ENCODE results near the gene EFNA1. TPM values are rescaled to one million over a fixed set of nuclear protein-coding genes. Genes with fewer than 3 reads are reported as not detected.

The EFNA1 gene
- total and polyA plus RNA-seq, 2 of the 13 experiments (the other 11 are each of a cell fraction or from before 2014, with no cell fraction given): 81.8 to 874 TPM

DNA sequence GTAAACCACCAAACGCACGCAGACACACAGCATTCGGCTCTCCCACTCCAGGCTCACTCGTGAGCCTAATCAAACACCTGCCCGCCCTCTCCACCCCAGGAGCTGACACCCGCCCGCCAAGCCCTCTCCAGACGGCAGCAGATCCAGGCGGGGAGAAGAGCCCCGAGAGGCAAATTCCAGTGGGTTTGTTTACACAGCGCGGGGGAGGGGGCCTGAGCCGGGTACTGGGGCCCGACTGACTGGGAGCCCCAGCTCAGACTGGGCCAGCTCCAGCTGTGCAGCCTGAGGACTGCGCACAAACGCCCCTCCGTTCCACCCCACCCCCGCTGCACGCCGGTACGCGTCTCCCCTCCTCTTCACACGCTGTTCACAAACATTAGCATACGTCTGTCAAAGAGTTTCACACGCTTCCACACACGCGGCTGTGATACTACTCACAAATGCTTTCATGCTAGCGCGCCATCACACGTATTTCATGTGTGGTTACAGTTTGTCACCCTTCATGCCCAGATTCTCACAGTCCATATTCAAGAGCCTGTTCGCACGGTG, 1.0 kb upstream of the EFNA1 start (continued):
- TF ChIP-seq, protein P1, sequence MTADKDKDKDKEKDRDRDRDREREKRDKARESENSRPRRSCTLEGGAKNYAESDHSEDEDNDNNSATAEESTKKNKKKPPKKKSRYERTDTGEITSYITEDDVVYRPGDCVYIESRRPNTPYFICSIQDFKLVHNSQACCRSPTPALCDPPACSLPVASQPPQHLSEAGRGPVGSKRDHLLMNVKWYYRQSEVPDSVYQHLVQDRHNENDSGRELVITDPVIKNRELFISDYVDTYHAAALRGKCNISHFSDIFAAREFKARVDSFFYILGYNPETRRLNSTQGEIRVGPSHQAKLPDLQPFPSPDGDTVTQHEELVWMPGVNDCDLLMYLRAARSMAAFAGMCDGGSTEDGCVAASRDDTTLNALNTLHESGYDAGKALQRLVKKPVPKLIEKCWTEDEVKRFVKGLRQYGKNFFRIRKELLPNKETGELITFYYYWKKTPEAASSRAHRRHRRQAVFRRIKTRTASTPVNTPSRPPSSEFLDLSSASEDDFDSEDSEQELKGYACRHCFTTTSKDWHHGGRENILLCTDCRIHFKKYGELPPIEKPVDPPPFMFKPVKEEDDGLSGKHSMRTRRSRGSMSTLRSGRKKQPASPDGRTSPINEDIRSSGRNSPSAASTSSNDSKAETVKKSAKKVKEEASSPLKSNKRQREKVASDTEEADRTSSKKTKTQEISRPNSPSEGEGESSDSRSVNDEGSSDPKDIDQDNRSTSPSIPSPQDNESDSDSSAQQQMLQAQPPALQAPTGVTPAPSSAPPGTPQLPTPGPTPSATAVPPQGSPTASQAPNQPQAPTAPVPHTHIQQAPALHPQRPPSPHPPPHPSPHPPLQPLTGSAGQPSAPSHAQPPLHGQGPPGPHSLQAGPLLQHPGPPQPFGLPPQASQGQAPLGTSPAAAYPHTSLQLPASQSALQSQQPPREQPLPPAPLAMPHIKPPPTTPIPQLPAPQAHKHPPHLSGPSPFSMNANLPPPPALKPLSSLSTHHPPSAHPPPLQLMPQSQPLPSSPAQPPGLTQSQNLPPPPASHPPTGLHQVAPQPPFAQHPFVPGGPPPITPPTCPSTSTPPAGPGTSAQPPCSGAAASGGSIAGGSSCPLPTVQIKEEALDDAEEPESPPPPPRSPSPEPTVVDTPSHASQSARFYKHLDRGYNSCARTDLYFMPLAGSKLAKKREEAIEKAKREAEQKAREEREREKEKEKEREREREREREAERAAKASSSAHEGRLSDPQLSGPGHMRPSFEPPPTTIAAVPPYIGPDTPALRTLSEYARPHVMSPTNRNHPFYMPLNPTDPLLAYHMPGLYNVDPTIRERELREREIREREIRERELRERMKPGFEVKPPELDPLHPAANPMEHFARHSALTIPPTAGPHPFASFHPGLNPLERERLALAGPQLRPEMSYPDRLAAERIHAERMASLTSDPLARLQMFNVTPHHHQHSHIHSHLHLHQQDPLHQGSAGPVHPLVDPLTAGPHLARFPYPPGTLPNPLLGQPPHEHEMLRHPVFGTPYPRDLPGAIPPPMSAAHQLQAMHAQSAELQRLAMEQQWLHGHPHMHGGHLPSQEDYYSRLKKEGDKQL (CRISPR knock-in tag; IDR thresholded peaks at IDR 0.05; ENCODE audit: low read depth): no peak
- TF ChIP-seq NR2F1 (CRISPR knock-in tag; IDR thresholded peaks at IDR 0.05): no peak
- TF ChIP-seq ZNF543 (CRISPR knock-in tag; IDR thresholded peaks at IDR 0.05): peak; percentile 68; the same call in 1 of the 2 replicates
- TF ChIP-seq, protein P2, sequence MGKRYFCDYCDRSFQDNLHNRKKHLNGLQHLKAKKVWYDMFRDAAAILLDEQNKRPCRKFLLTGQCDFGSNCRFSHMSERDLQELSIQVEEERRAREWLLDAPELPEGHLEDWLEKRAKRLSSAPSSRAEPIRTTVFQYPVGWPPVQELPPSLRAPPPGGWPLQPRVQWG (CRISPR knock-in tag; IDR thresholded peaks at IDR 0.05; ENCODE audit: borderline replicate concordance, low read depth): 0 out of 2 replicates have a peak, but pooled peaks have one; percentile 5
- TF ChIP-seq ZNF337 (CRISPR knock-in tag; IDR thresholded peaks at IDR 0.05; ENCODE audit: borderline replicate concordance, low read depth): no peak
- no peak for TF ChIP-seq ZNF207 (IDR thresholded peaks at IDR 0.05; ENCODE audit: borderline replicate concordance)
- TF ChIP-seq RBFOX2 (IDR thresholded peaks at IDR 0.05; ENCODE audit: low read depth, low read length): peak; percentile 73
- TF ChIP-seq SETDB1 (CRISPR knock-in tag; IDR thresholded peaks at IDR 0.05; ENCODE audit: borderline replicate concordance): no peak
- TF ChIP-seq ZBTB3 (CRISPR knock-in tag; IDR thresholded peaks at IDR 0.05; ENCODE audit: borderline replicate concordance, low read depth): no peak; the same call in 1 of the 2 replicates
- TF ChIP-seq, protein P3, sequence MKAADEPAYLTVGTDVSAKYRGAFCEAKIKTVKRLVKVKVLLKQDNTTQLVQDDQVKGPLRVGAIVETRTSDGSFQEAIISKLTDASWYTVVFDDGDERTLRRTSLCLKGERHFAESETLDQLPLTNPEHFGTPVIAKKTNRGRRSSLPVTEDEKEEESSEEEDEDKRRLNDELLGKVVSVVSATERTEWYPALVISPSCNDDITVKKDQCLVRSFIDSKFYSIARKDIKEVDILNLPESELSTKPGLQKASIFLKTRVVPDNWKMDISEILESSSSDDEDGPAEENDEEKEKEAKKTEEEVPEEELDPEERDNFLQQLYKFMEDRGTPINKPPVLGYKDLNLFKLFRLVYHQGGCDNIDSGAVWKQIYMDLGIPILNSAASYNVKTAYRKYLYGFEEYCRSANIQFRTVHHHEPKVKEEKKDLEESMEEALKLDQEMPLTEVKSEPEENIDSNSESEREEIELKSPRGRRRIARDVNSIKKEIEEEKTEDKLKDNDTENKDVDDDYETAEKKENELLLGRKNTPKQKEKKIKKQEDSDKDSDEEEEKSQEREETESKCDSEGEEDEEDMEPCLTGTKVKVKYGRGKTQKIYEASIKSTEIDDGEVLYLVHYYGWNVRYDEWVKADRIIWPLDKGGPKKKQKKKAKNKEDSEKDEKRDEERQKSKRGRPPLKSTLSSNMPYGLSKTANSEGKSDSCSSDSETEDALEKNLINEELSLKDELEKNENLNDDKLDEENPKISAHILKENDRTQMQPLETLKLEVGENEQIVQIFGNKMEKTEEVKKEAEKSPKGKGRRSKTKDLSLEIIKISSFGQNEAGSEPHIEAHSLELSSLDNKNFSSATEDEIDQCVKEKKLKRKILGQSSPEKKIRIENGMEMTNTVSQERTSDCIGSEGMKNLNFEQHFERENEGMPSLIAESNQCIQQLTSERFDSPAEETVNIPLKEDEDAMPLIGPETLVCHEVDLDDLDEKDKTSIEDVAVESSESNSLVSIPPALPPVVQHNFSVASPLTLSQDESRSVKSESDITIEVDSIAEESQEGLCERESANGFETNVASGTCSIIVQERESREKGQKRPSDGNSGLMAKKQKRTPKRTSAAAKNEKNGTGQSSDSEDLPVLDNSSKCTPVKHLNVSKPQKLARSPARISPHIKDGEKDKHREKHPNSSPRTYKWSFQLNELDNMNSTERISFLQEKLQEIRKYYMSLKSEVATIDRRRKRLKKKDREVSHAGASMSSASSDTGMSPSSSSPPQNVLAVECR (CRISPR knock-in tag; IDR thresholded peaks at IDR 0.05; ENCODE audit: borderline replicate concordance): no peak
- TF ChIP-seq ZBTB21 (CRISPR knock-in tag; IDR thresholded peaks at IDR 0.05): no peak
- TF ChIP-seq KDM1A (CRISPR knock-in tag; IDR thresholded peaks at IDR 0.05): no peak
- no peak for TF ChIP-seq ZNF331 (CRISPR knock-in tag; IDR thresholded peaks at IDR 0.05)
- TF ChIP-seq ZBTB8A (CRISPR knock-in tag; IDR thresholded peaks at IDR 0.05; ENCODE audit: borderline replicate concordance, low read depth): 0 out of 2 replicates have a peak, but pooled peaks have one; percentile 80
- no peak; the same call in 1 of the 2 replicates for TF ChIP-seq ZNF703 (CRISPR knock-in tag; IDR thresholded peaks at IDR 0.05; ENCODE audit: borderline replicate concordance)
- no peak; a peak in 1 of 4 replicates for TF ChIP-seq EP300 (IDR thresholded peaks at IDR 0.05; ENCODE audit: low read depth in 2 of 2, low read length in 2 of 2)
- no peak for TF ChIP-seq EP300 (CRISPR knock-in tag; IDR thresholded peaks at IDR 0.05; ENCODE audit: borderline replicate concordance)
- TF ChIP-seq TBP (CRISPR knock-in tag; IDR thresholded peaks at IDR 0.05): no peak
- TF ChIP-seq ZNF691 (CRISPR knock-in tag; IDR thresholded peaks at IDR 0.05; ENCODE audit: borderline replicate concordance, low read depth): no peak

Data from HepG2 (cell line).